NCI-H2196 (cell line): Measurements from ENCODE around the gene AR.
"Not testable (repeated sequence)": the region's sequence is repeated elsewhere in the genome, so short reads cannot be mapped to it uniquely, and the experiment has no call there.

Experiments used
- DNase-seq: peaks from one replicate; lab custom pipeline; 2025; ENCODE audit not compliant: unreplicated experiment; lab: John Stamatoyannopoulos, UW

Gene AR

GRCh38 chrX:67636532-67636931 lies 92.7 kb downstream of the AR start:
- no peak for DNase-seq

GRCh38 chrX:67637293-67637692 lies 93.5 kb downstream of the AR start:
- DNase-seq: not testable (repeated sequence)

GRCh38 chrX:67648361-67648760 lies 104.5 kb downstream of the AR start:
- DNase-seq: no peak

GRCh38 chrX:67651437-67652142 lies 107.8 kb downstream of the AR start:
- no peak for DNase-seq

- no peak for DNase-seq
Observed at GRCh38 chrX:67652543-67652942, 108.7 kb downstream of the AR start.

- no peak for DNase-seq
Observed at GRCh38 chrX:67654301-67654700, 110.5 kb downstream of the AR start.

- no peak for DNase-seq
Observed at GRCh38 chrX:67665583-67665982, 121.8 kb downstream of the AR start.

- not testable (repeated sequence) for DNase-seq
Observed at GRCh38 chrX:67670717-67671116, 126.9 kb downstream of the AR start.

GRCh38 chrX:67673741-67674274 lies 130.0 kb downstream of the AR start:
- DNase-seq: no peak

GRCh38 chrX:67674741-67675140 lies 130.9 kb downstream of the AR start:
- DNase-seq: no peak

- DNase-seq: no peak
Observed at GRCh38 chrX:67684136-67684535, 140.3 kb downstream of the AR start.

GRCh38 chrX:67692246-67692645 lies 148.4 kb downstream of the AR start:
- DNase-seq: no peak

GRCh38 chrX:67693928-67694327 lies 150.1 kb downstream of the AR start:
- no peak for DNase-seq

- DNase-seq: no peak
Observed at GRCh38 chrX:67697452-67697851, 153.6 kb downstream of the AR start.

- DNase-seq: no peak
Observed at GRCh38 chrX:67700602-67701001, 156.8 kb downstream of the AR start.

GRCh38 chrX:67714004-67714403 lies 170.2 kb downstream of the AR start:
- DNase-seq: no peak

- DNase-seq: no peak
Observed at GRCh38 chrX:67717571-67717970, 173.8 kb downstream of the AR start.

GRCh38 chrX:67718926-67719325 lies 175.1 kb downstream of the AR start:
- DNase-seq: no peak

GRCh38 chrX:67720344-67720743 lies 176.5 kb downstream of the AR start:
- DNase-seq: no peak

GRCh38 chrX:67721321-67721720 lies 177.5 kb downstream of the AR start:
- DNase-seq: no peak

GRCh38 chrX:67723580-67724351 lies 179.9 kb downstream of the AR start:
- DNase-seq: no peak

- DNase-seq: no peak
Observed at GRCh38 chrX:67724359-67725110, 180.7 kb downstream of the AR start.
